HL-60 (cell line): ENCODE data around the gene PSMD2.

ENCODE experiments used
- DNase-seq, 2 experiments: peaks; one replicate each; pipeline ENCODE4 v3.0.0-alpha.2; 2010 to 2020; ENCODE audit warnings: low read depth in 1 of 2, low spot score in 1 of 2
- H3K27ac ChIP-seq: fragments of 250-450 bp; sonication (Bioruptor Pico); replicated peaks from 2 replicates; pipeline ENCODE4 v1.5.1; 2020; ENCODE audit warnings: mild to moderate bottlenecking, moderate library complexity
- H3K27me3 ChIP-seq: fragments of 250-450 bp; sonication (Bioruptor Pico); 2 replicates; pipeline ENCODE4 v1.5.1; 2021; ENCODE audit warnings: mild to moderate bottlenecking, moderate library complexity; ENCODE audit not compliant: insufficient read depth, poor library complexity, severe bottlenecking
- H3K4me3 ChIP-seq: replicated peaks from 2 replicates; pipeline ENCODE4 v1.5.1; 2011; ENCODE audit warnings: mild to moderate bottlenecking, control low read depth, low read length; ENCODE audit not compliant: insufficient read depth
- CTCF ChIP-seq: IDR thresholded peaks from one replicate; pipeline ENCODE4 v1.5.1; 2011; ENCODE audit warnings: low read length, control low read depth, inconsistent platforms; ENCODE audit not compliant: insufficient read depth
- GABPA ChIP-seq: IDR thresholded peaks from 2 replicates; pipeline ENCODE4 v1.6.1; 2012; ENCODE audit warnings: low read depth
- POLR2AphosphoS5 ChIP-seq: IDR thresholded peaks from 2 replicates; pipeline ENCODE4 v1.6.1; 2012; ENCODE audit warnings: low read depth
- REST ChIP-seq: IDR thresholded peaks from 2 replicates; pipeline ENCODE4 v1.6.1; 2012; ENCODE audit warnings: low read depth; ENCODE audit not compliant: insufficient replicate concordance
- SPI1 ChIP-seq: IDR thresholded peaks from 2 replicates; pipeline ENCODE4 v1.6.1; 2012; ENCODE audit warnings: low read depth, mild to moderate bottlenecking, borderline replicate concordance

Gene PSMD2

GRCh38 chr3:184306341-184306972 is 7.4 kb downstream of the PSMD2 start:
- DNase-seq: no peak
- no peak overlapping the region for H3K4me3 ChIP-seq
- TF ChIP-seq POLR2AphosphoS5 (no peak), CTCF (no peak), REST (no peak)
- no peak overlapping the region for H3K27ac ChIP-seq
- H3K27me3 ChIP-seq: no peaks in the 10 kb centered on the region

- H3K4me3 ChIP-seq: no peak overlapping the region
- no peak for DNase-seq
- no peak overlapping the region for H3K27ac ChIP-seq
- no peaks in the 10 kb centered on the region for H3K27me3 ChIP-seq
- TF ChIP-seq SPI1 (no peak), GABPA (no peak), CTCF (no peak), REST (no peak), POLR2AphosphoS5 (no peak)
Observed at GRCh38 chr3:184307915-184308314, 8.9 kb downstream of the PSMD2 start.

- Histone ChIP-seq H3K27ac (no peak overlapping the region), H3K27me3 (no peaks in the 10 kb centered on the region), H3K4me3 (no peak overlapping the region)
- no peak for DNase-seq
- no peak for TF ChIP-seq POLR2AphosphoS5
- no peak for TF ChIP-seq SPI1
- TF ChIP-seq GABPA: no peak
- no peak for TF ChIP-seq REST
- TF ChIP-seq CTCF: no peak
Observed at GRCh38 chr3:184308744-184309143, 9.7 kb downstream of the PSMD2 start.
